K562 (cell line): ENCODE results near the gene RXRA.

Source experiments
- FOXK1 ChIP-seq: sonication (generic); formaldehyde crosslinking; IDR thresholded peaks from 2 replicates; pipeline ENCODE4 v1.8.0; 2022; ENCODE audit warnings: missing genetic modification reagents, mild to moderate bottlenecking, borderline replicate concordance
- HCFC1 ChIP-seq: IDR thresholded peaks from 2 replicates; pipeline ENCODE4 v1.6.1; 2012; ENCODE audit warnings: low read depth, low read length, improper control_type of control experiment
- MAFF ChIP-seq: IDR thresholded peaks from 2 replicates; pipeline ENCODE4 v1.6.1; 2012; ENCODE audit warnings: low read length, improper control_type of control experiment
- NFYB ChIP-seq: IDR thresholded peaks from 2 replicates; pipeline ENCODE4 v1.6.1; 2011; ENCODE audit warnings: mild to moderate bottlenecking, moderate library complexity; ENCODE audit not compliant: insufficient read length; ENCODE audit errors: extremely low read depth
- NR3C1 ChIP-seq: sonication (generic); formaldehyde crosslinking; IDR thresholded peaks from 2 replicates; pipeline ENCODE4 v1.8.1; 2022; ENCODE audit warnings: missing genetic modification reagents
- TAF1 ChIP-seq: IDR thresholded peaks from 2 replicates; pipeline ENCODE4 v1.6.1; 2011; ENCODE audit warnings: mild to moderate bottlenecking, low read length, moderate library complexity; ENCODE audit not compliant: insufficient read depth, control insufficient read depth, severe bottlenecking; ENCODE audit errors: extremely low read depth
- TCF3 ChIP-seq: sonication (generic); formaldehyde crosslinking; IDR thresholded peaks from 2 replicates; pipeline ENCODE4 v1.4.0; 2020; ENCODE audit warnings: mild to moderate bottlenecking, missing genetic modification reagents
- TEAD2 ChIP-seq: fragments of 450-650 bp; IDR thresholded peaks from 2 replicates; pipeline ENCODE4 v1.6.1; 2016; ENCODE audit warnings: missing genetic modification characterization, control low read depth, missing compliant biosample characterization
- ZNF174 ChIP-seq: fragments of 250-450 bp; sonication (Bioruptor Pico); IDR thresholded peaks from 2 replicates; pipeline ENCODE4 v1.4.0; 2020; ENCODE audit warnings: mild to moderate bottlenecking
- ZNF551 ChIP-seq: fragments of 250-450 bp; sonication (Bioruptor Pico); IDR thresholded peaks from 2 replicates; pipeline ENCODE4 v1.5.0; 2021; ENCODE audit warnings: mild to moderate bottlenecking, moderate library complexity

GRCh38 chr9:134297083-134297410 is 29.2 kb upstream of the RXRA start:
- TF ChIP-seq MAFF (no peak), NR3C1 (no peak), ZNF174 (no peak), NFYB (no peak), TAF1 (no peak), HCFC1 (no peak), TEAD2 (tag) (no peak), ZNF551 (no peak), FOXK1 (CRISPR knock-in tag) (no peak), TCF3 (no peak)
